ENCODE measurements around the gene SMG7. TPM values are rescaled to one million over a fixed set of nuclear protein-coding genes. Genes with fewer than 3 reads are reported as not detected.

Gene SMG7
- total and polyA plus RNA-seq, 12 donors: 16.0 to 46.6 (median 37.8) TPM

DNA sequence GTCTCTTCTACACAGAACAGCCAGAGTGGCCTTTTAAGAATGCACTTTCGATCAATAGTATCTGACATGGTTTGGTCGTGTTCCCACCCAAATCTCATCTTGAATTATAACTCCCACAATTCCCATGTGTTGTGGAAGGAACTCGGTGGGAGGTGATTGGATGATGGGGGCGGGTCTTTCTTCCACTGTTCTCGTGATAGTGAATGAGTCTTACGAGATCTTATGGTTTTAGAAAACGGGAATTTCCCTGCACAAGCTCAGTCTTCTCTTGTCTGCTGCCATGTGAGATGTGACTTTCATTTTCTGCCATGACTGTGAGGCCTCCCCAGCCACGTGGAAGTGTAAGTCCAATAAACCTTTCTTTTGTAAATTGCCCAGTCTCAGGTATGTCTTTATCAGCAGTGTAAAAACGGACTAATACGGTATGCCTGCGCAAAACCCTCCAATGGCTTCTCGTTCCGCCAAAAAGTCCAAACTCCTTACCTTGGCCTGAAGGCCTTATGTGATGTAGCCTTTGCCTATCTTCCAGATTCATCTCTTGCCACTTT, 23.0 kb upstream of the SMG7 start:
- no peak for TF ChIP-seq CTCF (IDR thresholded peaks at IDR 0.05)
- intact Hi-C loops (cut with DNase I): loop anchor here in 1 of 10 donors (10.0 kb wide), 1 partner anchor 104 kb away; no protein-coding TSS in a partner anchor
- no peak overlapping the region for H3K4me3 ChIP-seq
- peaks cover 0 to under 1% (median 0%) of the 10 kb centered on the region in 7 donors for H3K27me3 ChIP-seq
- ATAC-seq (no peak), DNase-seq (no peak)
- 92 to 93% methylated on average over 13 of the region's 13 CpGs for WGBS, 2 donors
- no peaks in the 10 kb centered on the region for H3K36me3 ChIP-seq
- no peak overlapping the region for H3K27ac ChIP-seq
- H3K9me3 ChIP-seq: no peaks in the 10 kb centered on the region
- no peaks in the 10 kb centered on the region for H3K4me1 ChIP-seq

DNA sequence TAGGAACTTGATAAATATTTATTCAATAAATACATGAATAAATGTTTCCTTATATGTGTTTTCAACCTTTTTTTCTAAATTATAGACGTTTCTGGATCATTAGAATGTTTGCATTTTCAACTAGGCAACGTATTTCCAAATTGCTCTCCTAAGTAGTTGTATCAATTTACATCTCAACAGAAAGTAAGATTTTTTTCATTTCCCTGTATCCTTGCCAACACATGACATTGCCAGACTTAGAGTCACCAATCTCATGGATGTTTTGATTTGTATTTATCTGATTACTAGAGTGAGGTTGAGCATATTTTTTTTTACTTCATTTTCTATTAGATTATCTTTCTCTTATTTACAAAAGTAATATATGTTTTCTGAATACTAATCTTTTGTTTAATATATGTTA, 22.2 kb upstream of the SMG7 start:
- ATAC-seq: no peak
- no peak for DNase-seq
- no peaks in the 10 kb centered on the region for H3K4me1 ChIP-seq
- no peaks in the 10 kb centered on the region for H3K36me3 ChIP-seq
- H3K27ac ChIP-seq: no peak overlapping the region
- H3K27me3 ChIP-seq: peaks cover 0 to 7% (median 0%) of the 10 kb centered on the region in 7 donors
- WGBS, 2 donors: 60 to 63% methylated on average over 2 of the region's 2 CpGs
- no peak overlapping the region for H3K4me3 ChIP-seq
- intact Hi-C loops (cut with DNase I): no loop called here
- no peaks in the 10 kb centered on the region for H3K9me3 ChIP-seq
- no peak for TF ChIP-seq CTCF (IDR thresholded peaks at IDR 0.05)

GRCh38 chr1:183454377-183454776, 17.9 kb upstream of the SMG7 start:
- no peak for ATAC-seq
- no peaks in the 10 kb centered on the region for H3K36me3 ChIP-seq
- H3K27ac ChIP-seq: no peak overlapping the region
- no peaks in the 10 kb centered on the region for H3K9me3 ChIP-seq
- no peak overlapping the region for H3K4me3 ChIP-seq
- H3K4me1 ChIP-seq: no peaks in the 10 kb centered on the region
- intact Hi-C loops (cut with DNase I): no loop called here
- DNase-seq: no peak
- 76 to 84% methylated on average over 2 of the region's 2 CpGs for WGBS, 2 donors
- TF ChIP-seq CTCF (IDR thresholded peaks at IDR 0.05): no peak
- peaks cover 0 to 12% (median 0%) of the 10 kb centered on the region in 7 donors for H3K27me3 ChIP-seq

DNA sequence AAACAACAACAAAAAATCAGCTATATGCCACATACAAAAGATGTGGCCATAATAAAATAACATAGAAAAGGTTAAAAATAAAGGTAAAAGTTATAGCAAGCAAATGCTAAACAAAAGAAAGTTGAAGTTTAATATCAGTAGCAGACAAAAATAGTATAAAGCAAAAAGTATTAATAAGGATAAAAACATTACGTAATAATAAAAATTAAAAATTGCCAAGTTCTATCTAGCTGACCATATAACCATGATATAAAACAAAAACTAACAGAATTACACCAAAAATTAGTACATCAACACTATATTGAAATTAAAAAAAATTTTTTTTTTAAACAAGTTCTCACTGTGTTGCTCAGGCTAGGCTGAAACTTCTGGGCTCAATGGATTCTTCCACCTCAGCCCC, 15.5 kb upstream of the SMG7 start:
- Histone ChIP-seq H3K36me3 (no peaks in the 10 kb centered on the region), H3K4me1 (peaks cover 0 to 11% (median 0%) of the 10 kb centered on the region in 9 donors), H3K9me3 (no peaks in the 10 kb centered on the region), H3K27me3 (peaks cover 0 to 12% (median 0%) of the 10 kb centered on the region in 7 donors), H3K4me3 (no peak overlapping the region), H3K27ac (no peak overlapping the region)
- intact Hi-C loops (cut with DNase I): no loop called here
- no peak for TF ChIP-seq CTCF (IDR thresholded peaks at IDR 0.05)
- 97 to 100% methylated on average over 1 of the region's 1 CpG for WGBS, 2 donors
- DNase-seq: no peak
- no peak for ATAC-seq

Measured in heart right ventricle (tissue), 16 donors.